HL-60 (cell line): ENCODE data around the gene TSHZ3.

Experiments used
- CTCF ChIP-seq: IDR thresholded peaks from one replicate; pipeline ENCODE4 v1.5.1; 2011; ENCODE audit warnings: low read length, control low read depth, inconsistent platforms; ENCODE audit not compliant: insufficient read depth
- GABPA ChIP-seq: IDR thresholded peaks from 2 replicates; pipeline ENCODE4 v1.6.1; 2012; ENCODE audit warnings: low read depth
- POLR2AphosphoS5 ChIP-seq: IDR thresholded peaks from 2 replicates; pipeline ENCODE4 v1.6.1; 2012; ENCODE audit warnings: low read depth
- REST ChIP-seq: IDR thresholded peaks from 2 replicates; pipeline ENCODE4 v1.6.1; 2012; ENCODE audit warnings: low read depth; ENCODE audit not compliant: insufficient replicate concordance
- SPI1 ChIP-seq: IDR thresholded peaks from 2 replicates; pipeline ENCODE4 v1.6.1; 2012; ENCODE audit warnings: low read depth, mild to moderate bottlenecking, borderline replicate concordance

DNA sequence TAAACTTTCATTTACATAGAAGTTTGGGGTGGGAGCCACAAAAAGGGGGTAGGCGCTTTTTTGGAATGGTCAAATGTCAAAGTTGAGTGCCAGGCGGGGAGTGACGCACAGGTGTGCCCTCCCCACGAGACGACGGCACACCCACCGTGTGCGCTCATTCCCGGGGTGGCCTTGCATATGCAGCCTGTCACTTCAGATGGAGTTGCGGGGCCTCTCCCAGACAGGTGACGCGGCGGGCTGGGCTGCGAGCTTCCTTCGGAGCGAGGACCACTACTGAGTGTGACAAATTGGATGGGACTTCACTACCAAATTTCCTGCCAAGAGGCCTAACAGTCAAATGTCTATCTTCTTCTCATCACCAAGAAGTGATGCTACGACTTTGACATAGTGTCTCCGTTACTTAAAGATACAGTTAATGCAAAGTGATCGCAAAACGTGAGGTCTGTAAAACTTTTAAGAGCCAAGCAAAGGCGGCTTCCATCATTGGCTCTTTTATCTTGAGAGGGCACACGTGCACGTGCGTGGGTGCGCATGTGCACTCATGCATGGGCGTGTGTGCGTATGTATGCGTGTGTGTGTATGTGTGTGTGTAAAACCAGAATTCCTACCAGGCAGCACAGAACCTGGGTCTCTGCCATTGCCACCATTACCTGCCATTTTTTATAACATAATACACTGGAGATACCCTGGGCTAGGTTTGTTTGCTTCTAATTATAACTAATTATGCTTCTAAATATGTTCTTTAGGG lies 43.1 kb downstream of the TSHZ3 start:
- TF ChIP-seq CTCF (no peak), POLR2AphosphoS5 (no peak), REST (no peak), SPI1 (no peak), GABPA (no peak)
